Fibroblast of peridontal ligament (primary cell): ENCODE data around the gene CDH3.

Source experiments
- DNase-seq: peaks from one replicate; pipeline ENCODE4 v3.0.0-alpha.2; 2010; ENCODE audit errors: extremely low read depth

CDH3 gene

GRCh38 chr16:68737730-68738629 is 92.9 kb downstream of the CDH3 start:
- no peak for DNase-seq

- DNase-seq = no peak
Measured at GRCh38 chr16:68739964-68740627, 95.0 kb downstream of the CDH3 start.

- DNase-seq = no peak
Measured at GRCh38 chr16:68740628-68741346, 95.7 kb downstream of the CDH3 start.

- no peak for DNase-seq
Measured at GRCh38 chr16:68743664-68744063, 98.6 kb downstream of the CDH3 start.

- DNase-seq = no peak
Measured at GRCh38 chr16:68744744-68745280, 99.7 kb downstream of the CDH3 start.

GRCh38 chr16:68746951-68747350 is 101.8 kb downstream of the CDH3 start:
- DNase-seq = no peak

GRCh38 chr16:68749432-68749831 is 104.3 kb downstream of the CDH3 start:
- no peak for DNase-seq
